ENCODE data around the gene TFF2. TPM values are rescaled to one million over a fixed set of nuclear protein-coding genes. Genes with fewer than 3 reads are reported as not detected.

The TFF2 gene
- total and polyA plus RNA-seq, 10 donors: 0.14 TPM; not detected in 9

GRCh38 chr21:42296501-42296900, 54.3 kb downstream of the TFF2 start:
- peaks cover 0 to 30% (median 14%) of the 10 kb centered on the region in 6 donors for H3K4me1 ChIP-seq
- DNase-seq: no peak
- H3K36me3 ChIP-seq: peaks cover 0 to 74% (median 39%) of the 10 kb centered on the region in 6 donors
- no peak overlapping the region for H3K4me3 ChIP-seq
- no peaks in the 10 kb centered on the region for H3K9me3 ChIP-seq
- intact Hi-C loops (cut with DNase I; ENCODE audit: low total_unique reads): no loop called here
- H3K27me3 ChIP-seq (replicated peaks in 1 of 7): peaks cover 0 to 5% (median 0%) of the 10 kb centered on the region in 7 donors
- WGBS, 5 donors: 64 to 79% (median 76%) methylated on average over 7 of the region's 7 CpGs
- H3K27ac ChIP-seq: no peak overlapping the region
- no peak for TF ChIP-seq POLR2AphosphoS5 (IDR thresholded peaks at IDR 0.05)
- TF ChIP-seq POLR2A (IDR thresholded peaks at IDR 0.05): no peak
- TF ChIP-seq CTCF (IDR thresholded peaks at IDR 0.05 in 8 of 11, conservative IDR thresholded peaks at IDR 0.05 in 3 of 11): no peak

Other genes starting within 250 kb of the TFF2 start
- gene ABCG1, start 131.9 kb downstream of the TFF2 start, total RNA-seq: 100 to 1,000 TPM in 5 of 7 donors, 10 to 100 TPM in 2; 76.7 to 143 (median 103) TPM
- 10 to 100 TPM; 14.6 to 17.0 (median 15.6) TPM for gene ABCG1, start 131.9 kb downstream of the TFF2 start, polyA plus RNA-seq
- 100 to 1,000 TPM in 2 of 7 donors, 10 to 100 TPM in 5; 38.1 to 123 (median 72.9) TPM for gene TFF3, start 35.6 kb downstream of the TFF2 start, total RNA-seq
- gene TFF3, start 35.6 kb downstream of the TFF2 start, polyA plus RNA-seq: 10 to 100 TPM; 28.9 to 77.8 (median 48.3) TPM
- not detected for gene TFF1, start 15.5 kb upstream of the TFF2 start, total RNA-seq
- not detected for gene TFF1, start 15.5 kb upstream of the TFF2 start, polyA plus RNA-seq
- gene TMPRSS3, start 45.1 kb upstream of the TFF2 start, total RNA-seq: 1 to 10 TPM in 2 of 7 donors, under 1 TPM in 4, not detected in 1; 0.51 to 6.0 (median 0.78) TPM
- gene TMPRSS3, start 45.1 kb upstream of the TFF2 start, polyA plus RNA-seq: under 1 TPM; 0.22 to 0.32 (median 0.24) TPM
- 10 to 100 TPM in 5 of 7 donors, 1 to 10 TPM in 2; 7.2 to 16.3 (median 11.4) TPM for gene UBASH3A, start 52.9 kb upstream of the TFF2 start, total RNA-seq
- gene UBASH3A, start 52.9 kb upstream of the TFF2 start, polyA plus RNA-seq: 1 to 10 TPM; 2.6 to 4.2 (median 3.3) TPM
- under 1 TPM in 2 of 7 donors, not detected in 5; 0.25 to 0.33 TPM for gene RSPH1, start 145.2 kb upstream of the TFF2 start, total RNA-seq
- gene RSPH1, start 145.2 kb upstream of the TFF2 start, polyA plus RNA-seq: under 1 TPM; 0.10 to 0.35 (median 0.26) TPM
- 10 to 100 TPM; 20.9 to 31.4 (median 24.5) TPM for gene SLC37A1, start 162.9 kb upstream of the TFF2 start, total RNA-seq
- gene SLC37A1, start 162.9 kb upstream of the TFF2 start, polyA plus RNA-seq: 10 to 100 TPM in 1 of 3 donors, 1 to 10 TPM in 2; 6.9 to 12.0 (median 9.5) TPM

Data from spleen (tissue), 11 donors.